HG03521 (cell line): Measurements from ENCODE around the gene HNF1A.

Source experiments
- ATAC-seq: cut with Tn5 transposase; IDR thresholded peaks from one replicate; pipeline ENCODE4 v1.9.1; 2021; ENCODE audit warnings: mild to moderate bottlenecking, moderate library complexity; ENCODE audit not compliant: unreplicated experiment

Gene HNF1A

DNA sequence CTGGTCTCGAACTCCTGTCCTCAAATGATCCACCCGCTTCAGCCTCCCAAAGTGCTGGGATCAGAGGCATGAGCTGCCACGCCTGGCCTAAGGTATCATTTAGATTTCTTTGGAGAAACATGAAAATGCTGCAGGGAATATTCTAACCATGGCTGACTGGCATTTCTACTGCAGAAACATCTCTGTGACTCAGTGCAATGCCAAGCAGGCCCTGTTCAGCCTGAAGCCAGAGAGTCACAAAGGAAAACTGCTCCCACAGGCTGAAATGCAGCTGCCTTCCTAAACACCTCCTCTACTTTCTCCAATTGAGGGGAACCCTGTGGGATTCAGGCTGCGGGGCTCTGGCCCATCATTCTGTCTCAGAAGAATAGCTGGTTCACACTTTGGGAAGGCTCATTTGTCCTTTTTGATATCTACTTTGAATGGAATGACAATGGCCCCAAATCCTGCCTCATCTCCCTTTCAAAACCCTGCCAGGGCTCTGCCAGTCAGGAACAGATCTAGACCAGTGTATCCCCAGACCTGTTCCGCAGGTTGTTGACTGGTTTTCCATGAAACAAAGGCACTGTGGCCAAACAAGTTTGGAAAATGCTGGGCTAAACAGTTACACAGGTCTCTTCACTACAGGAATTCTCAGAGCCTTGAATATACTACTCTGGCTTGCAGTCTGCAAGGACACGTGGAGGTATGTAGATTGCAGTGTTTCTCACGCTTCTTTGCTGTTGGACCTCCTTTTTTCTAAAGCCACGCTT is 30.2 kb downstream of the HNF1A start:
- no peak for ATAC-seq

GRCh38 chr12:121009741-121010140 is 31.4 kb downstream of the HNF1A start:
- ATAC-seq: no peak

DNA sequence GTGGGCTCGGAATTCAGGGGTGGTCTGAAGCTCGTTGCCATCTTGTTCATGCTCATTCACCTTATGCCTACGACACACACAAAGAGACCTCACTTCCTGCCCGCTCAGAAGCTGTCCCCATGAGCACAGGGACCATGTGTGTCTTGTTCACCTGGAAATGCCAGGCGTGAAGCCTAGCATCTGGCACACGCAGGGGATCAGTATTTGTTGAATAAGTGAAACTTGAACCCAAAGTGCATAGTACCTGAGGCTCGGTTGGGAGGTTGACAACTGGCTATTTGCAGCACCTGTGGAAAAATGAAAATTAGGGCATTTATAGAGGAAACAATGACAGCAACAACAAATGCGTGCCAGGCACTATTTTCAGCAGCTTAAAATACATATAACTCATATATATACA is 32.5 kb downstream of the HNF1A start:
- ATAC-seq: no peak

- ATAC-seq: no peak
Measured at GRCh38 chr12:121011820-121012219, 33.5 kb downstream of the HNF1A start.

DNA sequence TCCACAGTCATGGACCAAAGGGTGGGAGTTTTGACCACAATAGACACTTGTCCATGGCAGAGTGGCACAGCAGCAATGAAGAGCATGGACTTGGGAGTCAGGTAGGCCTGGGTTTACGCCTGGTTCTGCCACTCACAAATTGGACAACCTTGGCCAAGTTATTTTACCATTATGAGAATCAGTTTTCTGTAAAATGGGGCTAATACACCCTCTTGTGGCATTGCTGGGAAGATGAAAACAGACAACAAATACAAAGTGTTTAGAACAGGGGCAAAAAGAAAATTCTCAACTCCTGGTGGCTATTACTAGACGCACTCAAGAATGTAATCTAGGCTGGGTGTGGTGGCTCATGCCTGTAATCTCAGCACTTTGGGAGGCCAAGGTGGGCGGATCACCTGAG is 35.4 kb downstream of the HNF1A start:
- ATAC-seq: no peak

- ATAC-seq: peak; percentile 96
Measured at GRCh38 chr12:121015825-121016766, 37.8 kb downstream of the HNF1A start, which contains the start of gene C12orf43. Gene C12orf43, minus strand, starts transcription at chr12:121016487. Its CDS starts 13 bp downstream, at chr12:121016474.

- no peak for ATAC-seq
Measured at GRCh38 chr12:121017966-121018491, 39.7 kb downstream of the HNF1A start.

DNA sequence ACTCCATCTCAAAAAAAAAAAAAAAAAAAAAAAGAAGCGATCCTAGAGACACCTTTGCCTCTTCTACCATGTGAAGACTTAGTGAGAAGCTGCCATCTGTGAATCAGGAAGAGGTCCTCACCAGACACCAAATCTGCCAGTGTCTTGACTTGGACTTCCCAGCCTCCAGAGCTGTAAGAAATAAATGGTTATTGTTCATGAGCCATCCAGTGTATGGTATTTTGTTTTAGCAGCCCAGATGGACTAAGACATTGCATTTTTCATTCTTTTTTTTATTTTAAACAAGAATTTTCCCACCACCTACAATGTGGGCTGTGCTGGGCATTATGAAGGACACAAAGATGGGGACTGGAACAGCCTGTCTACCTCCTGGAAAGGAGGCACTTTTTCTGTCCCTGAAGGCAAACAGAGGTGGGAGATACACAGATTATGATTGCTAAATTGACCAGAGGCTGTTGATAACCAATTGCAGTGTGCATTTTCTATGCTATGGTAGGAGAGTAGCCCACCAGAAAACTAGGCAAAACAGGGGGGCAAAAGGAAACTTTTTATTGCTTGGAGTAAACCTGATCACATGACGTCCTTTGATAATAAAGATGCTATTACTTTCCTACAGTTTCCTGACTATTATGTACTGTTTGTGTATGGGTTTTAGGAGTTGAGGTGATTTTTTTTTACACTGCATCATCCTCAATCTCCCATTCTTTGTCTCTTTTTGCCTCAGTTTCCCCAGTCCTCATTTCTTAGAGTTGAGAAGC is 40.7 kb downstream of the HNF1A start:
- ATAC-seq: no peak

GRCh38 chr12:121021754-121022153 is 43.4 kb downstream of the HNF1A start:
- no peak for ATAC-seq

DNA sequence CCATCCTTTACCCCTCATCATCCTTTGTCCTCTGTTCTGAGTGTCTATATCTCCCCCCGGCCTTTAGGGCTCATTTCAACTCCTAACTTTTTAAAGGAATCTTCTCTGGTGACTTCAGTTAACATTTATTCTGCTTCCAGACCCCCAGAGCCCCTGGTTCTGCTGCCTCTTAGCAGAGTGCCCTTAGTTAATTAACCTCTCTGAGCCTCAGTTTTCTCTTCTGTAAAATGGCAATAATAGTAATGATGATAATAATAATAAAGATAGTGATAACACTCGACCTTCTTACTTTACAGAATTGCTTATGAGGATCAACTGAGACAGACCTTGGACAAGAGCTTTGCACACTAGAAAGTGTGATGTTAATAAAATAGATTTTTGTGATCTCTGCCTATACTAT is 44.4 kb downstream of the HNF1A start:
- no peak for ATAC-seq

- ATAC-seq: no peak
Measured at GRCh38 chr12:121023799-121024198, 45.5 kb downstream of the HNF1A start.

GRCh38 chr12:121025442-121026226 is 47.3 kb downstream of the HNF1A start:
- ATAC-seq: no peak

- no peak for ATAC-seq
Measured at GRCh38 chr12:121026274-121027045, 48.1 kb downstream of the HNF1A start.

GRCh38 chr12:121030576-121031212 is 52.4 kb downstream of the HNF1A start:
- no peak for ATAC-seq

- no peak for ATAC-seq
Measured at GRCh38 chr12:121033625-121034349, 55.4 kb downstream of the HNF1A start.

DNA sequence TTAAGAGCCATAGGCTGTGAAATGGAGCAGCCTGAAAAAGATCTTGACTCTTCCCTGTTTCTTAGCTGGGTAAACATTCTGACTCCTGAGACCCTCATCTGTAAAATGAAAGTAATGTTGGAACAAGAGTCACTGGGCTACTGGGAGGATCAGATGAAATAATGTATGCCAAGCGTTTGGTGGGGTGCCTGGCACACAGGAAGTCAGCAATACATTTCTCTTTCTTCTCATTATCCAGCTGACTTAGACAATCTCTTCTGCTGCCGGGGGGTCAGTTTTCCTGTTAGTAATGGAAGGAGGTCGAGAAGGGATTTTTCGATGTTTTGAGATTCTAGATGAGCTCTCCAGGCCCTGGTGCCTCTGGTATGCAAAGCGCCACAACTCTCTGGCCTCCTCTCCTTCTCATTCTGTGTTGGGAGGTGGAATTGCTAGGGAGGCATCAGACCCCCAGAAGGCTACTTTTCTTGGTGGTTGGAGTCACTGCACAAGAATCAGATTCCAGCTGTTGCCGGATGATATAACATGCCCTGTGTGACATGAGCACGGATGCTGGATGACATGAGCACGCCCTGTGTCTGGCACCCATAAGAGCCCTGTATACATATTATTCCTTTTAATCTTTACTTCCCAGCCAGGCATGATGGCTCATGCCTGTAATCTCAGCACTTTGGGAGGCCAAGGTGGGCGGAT is 56.4 kb downstream of the HNF1A start:
- no peak for ATAC-seq

- no peak for ATAC-seq
Measured at GRCh38 chr12:121036810-121037326, 58.5 kb downstream of the HNF1A start.
